H1 (cell line): ENCODE results near the gene NCCRP1. TPM values are rescaled to one million over a fixed set of nuclear protein-coding genes. Genes with fewer than 3 reads are reported as not detected.

Source experiments
- CTCF ChIA-PET: fragments of 300-600 bp; sonication (Branson Sonifier 250); formaldehyde crosslinking; loops from one replicate; lab custom pipeline; 2021; ENCODE audit not compliant: partially characterized antibody; lab: Charles Lee
- POLR2A ChIA-PET: fragments of 300-600 bp; sonication (Branson Sonifier 250); formaldehyde crosslinking; loops from one replicate; lab custom pipeline; 2021; ENCODE audit warnings: inconsistent platforms; ENCODE audit not compliant: partially characterized antibody; lab: Charles Lee
- DNase-seq, 2 experiments: peaks; one replicate each; pipeline versions ENCODE4 v3.0.0 to v3.0.0-alpha.2; 2010 to 2022; ENCODE audit warnings: low spot score in 2 of 2, low read depth in 1 of 2, mixed read lengths in 1 of 2
- FAIRE-seq: peaks from 2 replicates; lab custom pipeline; 2011; peaks lifted over from hg19 to GRCh38; lab: Jason Lieb, UNC
- H2AFZ ChIP-seq: 2 replicates; pipeline ENCODE4 v1.8.1; 2012; ENCODE audit warnings: low read length, inconsistent platforms
- H2AK5ac ChIP-seq: 2 replicates; pipeline ENCODE4 v1.6.1; 2013; ENCODE audit warnings: low read depth, low read length
- H2BK120ac ChIP-seq: replicated peaks from 2 replicates; pipeline ENCODE3; 2013; ENCODE audit warnings: low read depth, low read length, inconsistent platforms
- H2BK12ac ChIP-seq: 2 replicates; pipeline ENCODE4 v1.6.1; 2013; ENCODE audit warnings: low read depth, low read length
- H2BK15ac ChIP-seq: 2 replicates; pipeline ENCODE4 v1.6.1; 2013; ENCODE audit warnings: low read length
- H2BK20ac ChIP-seq: 2 replicates; pipeline ENCODE4 v1.6.1; 2013; ENCODE audit warnings: low read length
- H2BK5ac ChIP-seq: 2 replicates; pipeline ENCODE4 v1.6.1; 2013; ENCODE audit warnings: low read depth, low read length
- H3K14ac ChIP-seq: 2 replicates; pipeline ENCODE4 v1.6.1; 2013; ENCODE audit warnings: inconsistent platforms; ENCODE audit not compliant: insufficient read length
- H3K18ac ChIP-seq: 2 replicates; pipeline ENCODE4 v1.6.1; 2013; ENCODE audit warnings: low read length; ENCODE audit errors: extremely low read depth
- H3K23ac ChIP-seq: 2 replicates; pipeline ENCODE4 v1.6.1; 2013; ENCODE audit warnings: inconsistent platforms; ENCODE audit not compliant: insufficient read length
- H3K23me2 ChIP-seq: 2 replicates; pipeline ENCODE4 v1.6.1; 2013; ENCODE audit warnings: low read depth, low read length
- H3K27ac ChIP-seq: 2 replicates; pipeline ENCODE4 v1.6.1; 2011; ENCODE audit warnings: low read depth, low read length, inconsistent platforms
- H3K27me3 ChIP-seq, 4 experiments: replicated peaks in 1 of 4; 1 replicate in 1 of 4; 2 replicates in 3 of 4; pipeline versions ENCODE4 v1.6.1 to v1.8.1; 2011 to 2013; ENCODE audit warnings: low read length in 3 of 4, mild to moderate bottlenecking in 3 of 4, inconsistent platforms in 2 of 4, mixed read lengths in 2 of 4, moderate library complexity in 1 of 4; ENCODE audit not compliant: control insufficient read depth in 3 of 4, insufficient read depth in 3 of 4; ENCODE audit errors: extremely low read depth in 1 of 4
- H3K36me3 ChIP-seq, 4 experiments: 2 replicates each; pipeline versions ENCODE4 v1.6.1 to v1.8.1; 2011 to 2013; ENCODE audit warnings: mild to moderate bottlenecking in 4 of 4, low read length in 3 of 4, moderate library complexity in 2 of 4, control low read depth in 1 of 4, inconsistent platforms in 1 of 4; ENCODE audit not compliant: insufficient read depth in 4 of 4, control insufficient read depth in 2 of 4
- H3K4ac ChIP-seq: replicated peaks from 2 replicates; pipeline ENCODE3; 2013; ENCODE audit warnings: low read length, low read depth, mixed read lengths, inconsistent platforms; ENCODE audit not compliant: insufficient read length
- H3K4me1 ChIP-seq, 4 experiments: replicated peaks in 1 of 4; 1 replicate in 1 of 4; 2 replicates in 3 of 4; pipeline versions ENCODE4 v1.6.1 to v1.8.1; 2011 to 2013; ENCODE audit warnings: low read length in 3 of 4, inconsistent platforms in 2 of 4, mixed read lengths in 1 of 4; ENCODE audit not compliant: insufficient read depth in 4 of 4, control insufficient read depth in 3 of 4
- H3K4me2 ChIP-seq, 2 experiments: 2 replicates each; pipeline versions ENCODE4 v1.6.1 to v1.8.1; 2011 to 2013; ENCODE audit warnings: low read depth in 2 of 2, low read length in 2 of 2, control low read depth in 1 of 2, inconsistent platforms in 1 of 2, mild to moderate bottlenecking in 1 of 2; ENCODE audit not compliant: insufficient read depth in 1 of 2
- H3K4me3 ChIP-seq, 4 experiments: fragments of 200-600, 300-600 bp in 1 of 4; sonication (generic), shearing (Covaris generic), sonication (Bioruptor Twin) in 1 of 4; 2 replicates each; pipeline versions ENCODE4 v1.5.1 to v1.8.1; 2011 to 2016; ENCODE audit warnings: low read length in 4 of 4, low read depth in 3 of 4, control low read depth in 2 of 4, inconsistent platforms in 2 of 4, mild to moderate bottlenecking in 2 of 4, mixed read lengths in 1 of 4, moderate library complexity in 1 of 4; ENCODE audit not compliant: insufficient read depth in 2 of 4; ENCODE audit errors: extremely low read depth in 1 of 4
- H3K56ac ChIP-seq: replicated peaks from 2 replicates; pipeline ENCODE3; 2013; ENCODE audit warnings: low read depth, mild to moderate bottlenecking, mixed read lengths, low read length, inconsistent platforms; ENCODE audit not compliant: insufficient read length
- H3K79me1 ChIP-seq: 2 replicates; pipeline ENCODE4 v1.6.1; 2013; ENCODE audit warnings: low read depth, low read length, control low read depth
- H3K79me2 ChIP-seq, 2 experiments: 2 replicates each; pipeline versions ENCODE4 v1.6.1 to v1.8.1; 2012 to 2013; ENCODE audit warnings: low read length in 2 of 2, mild to moderate bottlenecking in 2 of 2, inconsistent platforms in 1 of 2; ENCODE audit not compliant: insufficient read depth in 2 of 2, control insufficient read depth in 1 of 2
- H3K9ac ChIP-seq, 4 experiments: replicated peaks in 1 of 4; 1 replicate in 1 of 4; 2 replicates in 3 of 4; pipeline versions ENCODE4 v1.6.1 to v1.8.1; 2011 to 2013; ENCODE audit warnings: low read depth in 3 of 4, low read length in 3 of 4, control low read depth in 2 of 4, mild to moderate bottlenecking in 2 of 4, moderate library complexity in 2 of 4, inconsistent platforms in 1 of 4; ENCODE audit errors: extremely low read depth in 1 of 4
- H3K9me3 ChIP-seq, 2 experiments: 2 replicates each; pipeline versions ENCODE4 v1.6.1 to v1.8.1; 2012 to 2013; ENCODE audit warnings: mild to moderate bottlenecking in 2 of 2, moderate library complexity in 2 of 2, control low read depth in 1 of 2, inconsistent platforms in 1 of 2, low read depth in 1 of 2, low read length in 1 of 2, mixed read lengths in 1 of 2; ENCODE audit not compliant: insufficient read depth in 2 of 2
- H4K20me1 ChIP-seq, 2 experiments: replicated peaks in 1 of 2; 2 replicates each; pipeline versions ENCODE3 to v1.8.1; 2011 to 2013; ENCODE audit warnings: inconsistent platforms in 2 of 2, low read length in 2 of 2, mild to moderate bottlenecking in 1 of 2; ENCODE audit not compliant: insufficient read depth in 2 of 2, control insufficient read depth in 1 of 2
- H4K5ac ChIP-seq: 2 replicates; pipeline ENCODE4 v1.6.1; 2013; ENCODE audit warnings: low read length, low read depth, mixed read lengths, inconsistent platforms; ENCODE audit not compliant: insufficient read length
- H4K8ac ChIP-seq: 2 replicates; pipeline ENCODE4 v1.8.0; 2013; ENCODE audit warnings: mild to moderate bottlenecking, moderate library complexity, low read length, inconsistent platforms; ENCODE audit not compliant: insufficient read depth; ENCODE audit errors: extremely low read depth
- H4K91ac ChIP-seq: replicated peaks from 2 replicates; pipeline ENCODE3; 2013; ENCODE audit warnings: low read length, mixed read lengths, inconsistent platforms; ENCODE audit not compliant: insufficient read length
- EGR1 ChIP-seq: IDR thresholded peaks from 2 replicates; pipeline ENCODE4 v1.6.1; 2011; ENCODE audit warnings: low read depth, low read length, borderline replicate concordance
- KDM4A ChIP-seq: IDR thresholded peaks from one replicate; pipeline ENCODE4 v1.7.1; 2012; ENCODE audit warnings: low read depth, mild to moderate bottlenecking, moderate library complexity, low read length, inconsistent platforms; ENCODE audit not compliant: severe bottlenecking
- SP4 ChIP-seq: IDR thresholded peaks from 2 replicates; pipeline ENCODE4 v1.6.1; 2012; ENCODE audit warnings: low read length, inconsistent platforms
- YY1 ChIP-seq: IDR thresholded peaks from 2 replicates; pipeline ENCODE4 v1.6.1; 2011; ENCODE audit warnings: low read depth, mild to moderate bottlenecking, low read length
- WGBS, 2 experiments: shearing (Covaris generic) in 1 of 2; methylation state at CpG; one replicate each; pipeline versions ENCODE4 v1.1.6 to v1.1.7; 2013 to 2015; ENCODE audit warnings: low lambda C conversion rate in 2 of 2, mixed read lengths in 2 of 2, inconsistent platforms in 1 of 2, low coverage in 1 of 2, missing lambda C conversion rate in 1 of 2; ENCODE audit not compliant: insufficient replicate concordance in 2 of 2, insufficient coverage in 1 of 2, insufficient read length in 1 of 2; ENCODE audit errors: extremely low coverage in 1 of 2, missing lambda C conversion rate in 1 of 2; 5-methylcytosine and 5-hydroxymethylcytosine counted together
- polyA plus RNA-seq, 7 experiments: library from polyadenylated mRNA; depleted of rRNA in 3 of 7; stranded (reverse) in 5 of 7; unstranded in 2 of 7; fragments of >200 nt in 5 of 7; fragments of 200-250 nt in 2 of 7; gene quantifications; 1 replicate in 5 of 7; 2 replicates in 1 of 7; 4 replicates in 1 of 7; pipeline versions ENCODE4 v1.2.1 to v1.2.3, GENCODE V29; 2011 to 2013; ENCODE audit warnings: missing spikeins in 2 of 7, mixed read lengths in 2 of 7
- total RNA-seq: library from RNA; stranded (reverse); fragmentation: NEBNext Ultra II Directional; extraction: Animal tissue kit (Norgen Biotek cat#: 25700); gene quantifications from 2 replicates; pipeline ENCODE4 v1.2.1, GENCODE V29; 2021
- TF ChIP-seq, protein P1 (sequence below): IDR thresholded peaks from 2 replicates; pipeline ENCODE4 v1.6.1; 2011; ENCODE audit warnings: low read depth, mild to moderate bottlenecking, low read length; ENCODE audit not compliant: insufficient read depth
- TF ChIP-seq, protein P2 (sequence below): IDR thresholded peaks from 2 replicates; pipeline ENCODE4 v1.6.1; 2012; ENCODE audit warnings: low read length, inconsistent platforms
- TF ChIP-seq, protein P3 (sequence below): IDR thresholded peaks from 2 replicates; pipeline ENCODE4 v1.6.1; 2011; ENCODE audit warnings: low read length, improper control_type of control experiment

NCCRP1 gene
- total and polyA plus RNA-seq, 2 of the 8 experiments (the other 6 are each of a cell fraction or from before 2014, with no cell fraction given) = 2.8 to 7.9 TPM

DNA sequence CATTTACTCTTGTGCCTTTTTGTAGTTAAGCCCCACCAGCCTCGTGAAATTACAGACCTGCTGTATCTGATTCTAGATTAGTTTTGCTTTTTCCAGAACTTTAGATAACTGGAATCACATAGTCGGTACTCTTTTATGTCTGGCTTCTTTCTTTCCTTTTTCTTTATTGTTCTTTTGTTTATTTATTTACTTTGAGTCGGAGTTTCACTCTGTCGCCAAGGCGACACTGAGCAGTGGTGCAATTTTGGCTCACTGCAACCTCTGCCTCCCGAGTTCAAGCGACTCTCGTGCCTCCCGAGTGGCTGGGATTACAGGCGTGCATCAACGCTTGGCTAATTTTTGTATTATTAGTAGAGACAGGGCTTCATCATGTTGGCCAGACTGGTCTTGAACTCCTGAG is 6.0 kb upstream of the NCCRP1 start:
- no peak overlapping the region for H2BK20ac ChIP-seq
- no peak overlapping the region for H2BK15ac ChIP-seq
- H2BK5ac ChIP-seq = no peak overlapping the region
- H4K20me1 ChIP-seq = peaks cover 0 to 2% of the 10 kb centered on the region in 2 experiments
- CTCF ChIA-PET = interaction anchor here (0.6 to 3.5 kb wide), 3 partner anchors 21 to 69 kb away, joined by 3 to 10 read pairs (median 8); no protein-coding TSS in a partner anchor
- no peak overlapping the region for H4K8ac ChIP-seq
- TF ChIP-seq, protein P1, sequence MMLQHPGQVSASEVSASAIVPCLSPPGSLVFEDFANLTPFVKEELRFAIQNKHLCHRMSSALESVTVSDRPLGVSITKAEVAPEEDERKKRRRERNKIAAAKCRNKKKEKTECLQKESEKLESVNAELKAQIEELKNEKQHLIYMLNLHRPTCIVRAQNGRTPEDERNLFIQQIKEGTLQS = no peak
- TF ChIP-seq, protein P2, sequence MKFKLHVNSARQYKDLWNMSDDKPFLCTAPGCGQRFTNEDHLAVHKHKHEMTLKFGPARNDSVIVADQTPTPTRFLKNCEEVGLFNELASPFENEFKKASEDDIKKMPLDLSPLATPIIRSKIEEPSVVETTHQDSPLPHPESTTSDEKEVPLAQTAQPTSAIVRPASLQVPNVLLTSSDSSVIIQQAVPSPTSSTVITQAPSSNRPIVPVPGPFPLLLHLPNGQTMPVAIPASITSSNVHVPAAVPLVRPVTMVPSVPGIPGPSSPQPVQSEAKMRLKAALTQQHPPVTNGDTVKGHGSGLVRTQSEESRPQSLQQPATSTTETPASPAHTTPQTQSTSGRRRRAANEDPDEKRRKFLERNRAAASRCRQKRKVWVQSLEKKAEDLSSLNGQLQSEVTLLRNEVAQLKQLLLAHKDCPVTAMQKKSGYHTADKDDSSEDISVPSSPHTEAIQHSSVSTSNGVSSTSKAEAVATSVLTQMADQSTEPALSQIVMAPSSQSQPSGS = no peak
- TF ChIP-seq KDM4A (no peak), EGR1 (no peak), SP4 (no peak), YY1 (no peak)
- TF ChIP-seq, protein P3, sequence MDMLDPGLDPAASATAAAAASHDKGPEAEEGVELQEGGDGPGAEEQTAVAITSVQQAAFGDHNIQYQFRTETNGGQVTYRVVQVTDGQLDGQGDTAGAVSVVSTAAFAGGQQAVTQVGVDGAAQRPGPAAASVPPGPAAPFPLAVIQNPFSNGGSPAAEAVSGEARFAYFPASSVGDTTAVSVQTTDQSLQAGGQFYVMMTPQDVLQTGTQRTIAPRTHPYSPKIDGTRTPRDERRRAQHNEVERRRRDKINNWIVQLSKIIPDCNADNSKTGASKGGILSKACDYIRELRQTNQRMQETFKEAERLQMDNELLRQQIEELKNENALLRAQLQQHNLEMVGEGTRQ = no peak
- no peak overlapping the region for H2BK12ac ChIP-seq
- H3K36me3 ChIP-seq = no peaks in the 10 kb centered on the region
- no peaks in the 10 kb centered on the region for H3K79me2 ChIP-seq
- H2AFZ ChIP-seq = no peak overlapping the region
- H3K18ac ChIP-seq = no peak overlapping the region
- no peaks in the 10 kb centered on the region for H3K9me3 ChIP-seq
- no peaks in the 10 kb centered on the region for H3K79me1 ChIP-seq
- no peak overlapping the region for H3K23ac ChIP-seq
- WGBS, 2 experiments = 85% methylated on average over 11 of the region's 11 CpGs; no CpG with 5 or more reads in 1 of the 2 experiments
- no peak overlapping the region for H3K4me2 ChIP-seq
- H4K91ac ChIP-seq = no peak overlapping the region
- H3K27ac ChIP-seq = no peak overlapping the region
- no peak overlapping the region for H3K14ac ChIP-seq
- H3K4me1 ChIP-seq = peaks cover 0 to 6% (median 3%) of the 10 kb centered on the region in 4 experiments; a peak in 6 of 7 replicates
- no peak overlapping the region for H4K5ac ChIP-seq
- H2BK120ac ChIP-seq = no peak overlapping the region
- no peak overlapping the region for H2AK5ac ChIP-seq
- H3K56ac ChIP-seq = no peak overlapping the region
- no peak overlapping the region for H3K9ac ChIP-seq
- no peak overlapping the region for H3K4me3 ChIP-seq
- peaks cover 0 to 4% (median 0%) of the 10 kb centered on the region in 4 experiments; a peak in 2 of 7 replicates for H3K27me3 ChIP-seq
- H3K23me2 ChIP-seq = no peaks in the 10 kb centered on the region; the same call in 1 of the 2 replicates
- POLR2A ChIA-PET = no interaction called here
- H3K4ac ChIP-seq = no peak overlapping the region
- DNase-seq (no peak), FAIRE-seq (no peak)
